Activated T-helper 1 cell treated with Interleukin-2 at 50 U/mL for 16 hours (primary cell): Measurements from ENCODE around the gene ADPRH.

Experiments
- DNase-seq: peaks from one replicate; pipeline ENCODE4 v3.0.0-alpha.2; 2020; ENCODE audit warnings: low read depth

Gene ADPRH

GRCh38 chr3:119630128-119630879, 51.0 kb downstream of the ADPRH start:
- no peak for DNase-seq

GRCh38 chr3:119630880-119631329, 51.6 kb downstream of the ADPRH start:
- no peak for DNase-seq

GRCh38 chr3:119631516-119631915, 52.2 kb downstream of the ADPRH start:
- no peak for DNase-seq

GRCh38 chr3:119632216-119632615, 52.9 kb downstream of the ADPRH start:
- no peak for DNase-seq

GRCh38 chr3:119632829-119633228, 53.5 kb downstream of the ADPRH start:
- DNase-seq, result no peak

- DNase-seq, result no peak
These were observed 56.4 kb downstream of the ADPRH start for GRCh38 chr3:119635719-119636118.

- DNase-seq, result no peak
These were observed 57.0 kb downstream of the ADPRH start for GRCh38 chr3:119636249-119636648.

GRCh38 chr3:119636891-119637611, 57.8 kb downstream of the ADPRH start:
- no peak for DNase-seq

- DNase-seq, result no peak
These were observed 58.6 kb downstream of the ADPRH start for GRCh38 chr3:119637679-119638477.
